Bronchial epithelial cell (primary cell): ENCODE results near the gene HMCES. TPM values are rescaled to one million over a fixed set of nuclear protein-coding genes. Genes with fewer than 3 reads are reported as not detected.
A peak's percentile ranks its signal among the peaks of the same experiment; 100 is the strongest.
"Not testable (repeated sequence)": the region's sequence is repeated elsewhere in the genome, so short reads cannot be mapped to it uniquely, and the experiment has no call there.

Experiments used
- DNase-seq: peaks from one replicate; pipeline ENCODE4 v3.0.0-alpha.2; 2010; ENCODE audit warnings: low read depth
- FAIRE-seq: peaks from 2 replicates; lab custom pipeline; 2011; peaks lifted over from hg19 to GRCh38; lab: Jason Lieb, UNC
- H3K27me3 ChIP-seq: 2 replicates; pipeline ENCODE4 v1.5.1; 2011; ENCODE audit warnings: low read length; ENCODE audit not compliant: control insufficient read depth, insufficient read depth
- H3K36me3 ChIP-seq: 2 replicates; pipeline ENCODE4 v1.5.1; 2011; ENCODE audit warnings: low read length; ENCODE audit not compliant: control insufficient read depth, insufficient read depth
- H3K4me3 ChIP-seq: 2 replicates; pipeline ENCODE4 v1.5.1; 2011; ENCODE audit warnings: mild to moderate bottlenecking, low read depth, low read length, control low read depth
- CTCF ChIP-seq: IDR thresholded peaks from 2 replicates; pipeline ENCODE4 v1.5.1; 2011; ENCODE audit warnings: mild to moderate bottlenecking, moderate library complexity, low read length, control low read depth, inconsistent platforms; ENCODE audit not compliant: insufficient read depth, severe bottlenecking
- total RNA-seq: library from RNA; depleted of rRNA; stranded (reverse); fragments of >200 nt; gene quantifications from 2 replicates; pipeline ENCODE4 v1.2.1, GENCODE V29; 2014

Gene HMCES
- total RNA-seq, 1 donor from 2014 or later, result 30.5 TPM

GRCh38 chr3:129348734-129349133 lies 70.1 kb downstream of the HMCES start:
- Histone ChIP-seq H3K36me3 (no peaks in the 10 kb centered on the region), H3K27me3 (peaks cover 3% of the 10 kb centered on the region), H3K4me3 (no peak overlapping the region)
- FAIRE-seq, result no peak
- DNase-seq, result no peak
- TF ChIP-seq CTCF, result no peak

GRCh38 chr3:129349169-129349568 lies 70.5 kb downstream of the HMCES start:
- H3K27me3 ChIP-seq, H3K4me3 ChIP-seq, DNase-seq, H3K36me3 ChIP-seq: not testable (repeated sequence)
- FAIRE-seq, result peak; percentile 91

GRCh38 chr3:129349791-129350190 lies 71.1 kb downstream of the HMCES start:
- no peak for TF ChIP-seq CTCF
- DNase-seq, result no peak
- Histone ChIP-seq H3K36me3 (no peaks in the 10 kb centered on the region), H3K4me3 (no peak overlapping the region), H3K27me3 (no peaks in the 10 kb centered on the region)
- no peak for FAIRE-seq

- no peaks in the 10 kb centered on the region for H3K36me3 ChIP-seq
- TF ChIP-seq CTCF, result peak; percentile 35
- no peak for FAIRE-seq
- H3K27me3 ChIP-seq, result no peaks in the 10 kb centered on the region
- no peak overlapping the region for H3K4me3 ChIP-seq
- no peak for DNase-seq
Measured at GRCh38 chr3:129352045-129352444, 73.4 kb downstream of the HMCES start.

GRCh38 chr3:129352650-129353588 lies 74.2 kb downstream of the HMCES start:
- peak; percentile 58 for FAIRE-seq
- Histone ChIP-seq H3K36me3 (no peaks in the 10 kb centered on the region), H3K4me3 (no peak overlapping the region), H3K27me3 (no peaks in the 10 kb centered on the region)
- DNase-seq, result peak; percentile 18
- TF ChIP-seq CTCF, result no peak

GRCh38 chr3:129353589-129353941 lies 74.9 kb downstream of the HMCES start:
- no peak for TF ChIP-seq CTCF
- H3K4me3 ChIP-seq, result no peak overlapping the region
- H3K36me3 ChIP-seq, result no peaks in the 10 kb centered on the region
- DNase-seq, result no peak
- FAIRE-seq, result no peak
- no peaks in the 10 kb centered on the region for H3K27me3 ChIP-seq

Other genes starting within 250 kb of the HMCES start
- gene GP9, start 218.1 kb upstream of the HMCES start, total RNA-seq, result not detected in 2 replicates
- gene RAB43, start 157.1 kb upstream of the HMCES start, total RNA-seq, result 15.0 and 18.6 TPM in 2 replicates
- gene ISY1, start 117.8 kb upstream of the HMCES start, total RNA-seq, result 11.3 and 19.1 TPM in 2 replicates
- 371 and 535 TPM in 2 replicates for gene CNBP, start 95.0 kb upstream of the HMCES start, total RNA-seq
- gene COPG1, start 29.3 kb upstream of the HMCES start, total RNA-seq, result 165 and 259 TPM in 2 replicates
- gene EFCAB12, start 149.8 kb downstream of the HMCES start, total RNA-seq, result not detected in 2 replicates
- 11.3 and 24.5 TPM in 2 replicates for gene MBD4, start 161.1 kb downstream of the HMCES start, total RNA-seq
- gene IFT122, start 161.4 kb downstream of the HMCES start, total RNA-seq, result 5.9 and 10.0 TPM in 2 replicates
- gene RHO, start 249.8 kb downstream of the HMCES start, total RNA-seq, result not detected in 2 replicates